ENCODE data around the gene BORCS8. TPM values are rescaled to one million over a fixed set of nuclear protein-coding genes. Genes with fewer than 3 reads are reported as not detected.

BORCS8 gene
- total and polyA plus RNA-seq, 2 of the 13 experiments (the other 11 are each of a cell fraction or from before 2014, with no cell fraction given), result 9.6 to 13.3 TPM

- peak; percentile 62; the same call in 1 of the 2 replicates for TF ChIP-seq ARID4A (CRISPR knock-in tag; IDR thresholded peaks at IDR 0.05; ENCODE audit: borderline replicate concordance)
- peak; percentile 96 for TF ChIP-seq MAX (IDR thresholded peaks at IDR 0.05)
- TF ChIP-seq FOSL1 (CRISPR knock-in tag; IDR thresholded peaks at IDR 0.05; ENCODE audit: borderline replicate concordance), result no peak
- TF ChIP-seq AGO1 (IDR thresholded peaks at IDR 0.05; ENCODE audit: low read depth, low read length, poor library complexity, severe bottlenecking), result peak; percentile 35
- TF ChIP-seq ZNF17 (CRISPR knock-in tag; IDR thresholded peaks at IDR 0.05), result no peak
- peak; percentile 89 for TF ChIP-seq ZNF687 (CRISPR knock-in tag; IDR thresholded peaks at IDR 0.05)
- no peak for TF ChIP-seq ZKSCAN1 (IDR thresholded peaks at IDR 0.05; ENCODE audit: low read length)
- no peak for TF ChIP-seq ZNF552 (CRISPR knock-in tag; IDR thresholded peaks at IDR 0.05; ENCODE audit: borderline replicate concordance)
- TF ChIP-seq CAMTA2 (CRISPR knock-in tag; IDR thresholded peaks at IDR 0.05; ENCODE audit: borderline replicate concordance), result no peak
- TF ChIP-seq ZNF276 (CRISPR knock-in tag; IDR thresholded peaks at IDR 0.05; ENCODE audit: low read depth), result 0 out of 2 replicates have a peak, but pooled peaks have one; percentile 32
- TF ChIP-seq ATAD3A (CRISPR knock-in tag; IDR thresholded peaks at IDR 0.05), result no peak
- peak; percentile 92 for TF ChIP-seq ZFY (CRISPR knock-in tag; IDR thresholded peaks at IDR 0.05)
- no peak for TF ChIP-seq ZNF10 (CRISPR knock-in tag; IDR thresholded peaks at IDR 0.05; ENCODE audit: borderline replicate concordance, low read depth)
- TF ChIP-seq MTF2 (CRISPR knock-in tag; IDR thresholded peaks at IDR 0.05; ENCODE audit: borderline replicate concordance), result no peak
- TF ChIP-seq, protein P1, sequence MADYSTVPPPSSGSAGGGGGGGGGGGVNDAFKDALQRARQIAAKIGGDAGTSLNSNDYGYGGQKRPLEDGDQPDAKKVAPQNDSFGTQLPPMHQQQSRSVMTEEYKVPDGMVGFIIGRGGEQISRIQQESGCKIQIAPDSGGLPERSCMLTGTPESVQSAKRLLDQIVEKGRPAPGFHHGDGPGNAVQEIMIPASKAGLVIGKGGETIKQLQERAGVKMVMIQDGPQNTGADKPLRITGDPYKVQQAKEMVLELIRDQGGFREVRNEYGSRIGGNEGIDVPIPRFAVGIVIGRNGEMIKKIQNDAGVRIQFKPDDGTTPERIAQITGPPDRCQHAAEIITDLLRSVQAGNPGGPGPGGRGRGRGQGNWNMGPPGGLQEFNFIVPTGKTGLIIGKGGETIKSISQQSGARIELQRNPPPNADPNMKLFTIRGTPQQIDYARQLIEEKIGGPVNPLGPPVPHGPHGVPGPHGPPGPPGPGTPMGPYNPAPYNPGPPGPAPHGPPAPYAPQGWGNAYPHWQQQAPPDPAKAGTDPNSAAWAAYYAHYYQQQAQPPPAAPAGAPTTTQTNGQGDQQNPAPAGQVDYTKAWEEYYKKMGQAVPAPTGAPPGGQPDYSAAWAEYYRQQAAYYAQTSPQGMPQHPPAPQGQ (CRISPR knock-in tag; IDR thresholded peaks at IDR 0.05; ENCODE audit: borderline replicate concordance), result peak; percentile 74; the same call in 1 of the 2 replicates
Observed at GRCh38 chr19:19138109-19138981, 53.6 kb downstream of the BORCS8 start, which contains the start of gene TMEM161A (continued).
